Measurements from ENCODE around the gene SSH2.
A peak's percentile ranks its signal among the peaks of the same experiment; 100 is the strongest.

The SSH2 gene

GRCh38 chr17:29664743-29665480 is 265.1 kb downstream of the SSH2 start:
- Histone ChIP-seq H3K4me3 (ENCODE audit: low read depth, low read length) (no peak overlapping the region), H3K27ac (ENCODE audit: extremely low read depth, low read depth, low read length) (no peak overlapping the region), H3K36me3 (ENCODE audit: control insufficient read depth in 2 of 2, insufficient read depth in 1 of 2, low read length in 2 of 2) (peaks cover 23 to 27% of the 10 kb centered on the region in 2 experiments), H3K4me1 (ENCODE audit: control insufficient read depth, insufficient read depth, low read length) (no peaks in the 10 kb centered on the region), H3K9me3 (ENCODE audit: control insufficient read depth, insufficient read depth, low read depth, low read length) (no peaks in the 10 kb centered on the region)
- POLR2A ChIA-PET = no interaction called here
- CTCF ChIA-PET = interaction anchor here (1.5 kb wide), 1 partner anchor 25 kb away, joined by 6 read pairs; no protein-coding TSS in a partner anchor
- no peak for TF ChIP-seq ZNF248 (tag by site-specific recombination; IDR thresholded peaks at IDR 0.05)
- peak; percentile 73 for TF ChIP-seq SCRT2 (tag by site-specific recombination; IDR thresholded peaks at IDR 0.05)
- TF ChIP-seq ZNF223 (tag by site-specific recombination; IDR thresholded peaks at IDR 0.05) = no peak
- TF ChIP-seq, protein P1, sequence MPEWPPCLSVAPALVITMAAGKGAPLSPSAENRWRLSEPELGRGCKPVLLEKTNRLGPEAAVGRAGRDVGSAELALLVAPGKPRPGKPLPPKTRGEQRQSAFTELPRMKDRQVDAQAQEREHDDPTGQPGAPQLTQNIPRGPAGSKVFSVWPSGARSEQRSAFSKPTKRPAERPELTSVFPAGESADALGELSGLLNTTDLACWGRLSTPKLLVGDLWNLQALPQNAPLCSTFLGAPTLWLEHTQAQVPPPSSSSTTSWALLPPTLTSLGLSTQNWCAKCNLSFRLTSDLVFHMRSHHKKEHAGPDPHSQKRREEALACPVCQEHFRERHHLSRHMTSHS (tag by site-specific recombination; IDR thresholded peaks at IDR 0.05) = no peak
- TF ChIP-seq GLI2 (tag by site-specific recombination; IDR thresholded peaks at IDR 0.05; ENCODE audit: borderline replicate concordance, low read depth) = no peak
- no peak for TF ChIP-seq ZNF416 (tag by site-specific recombination; IDR thresholded peaks at IDR 0.05)

GRCh38 chr17:29663155-29663554 is 266.9 kb downstream of the SSH2 start:
- Histone ChIP-seq H3K27ac (ENCODE audit: extremely low read depth, low read depth, low read length) (no peak overlapping the region), H3K36me3 (ENCODE audit: control insufficient read depth in 2 of 2, insufficient read depth in 1 of 2, low read length in 2 of 2) (peaks cover 15 to 23% of the 10 kb centered on the region in 2 experiments), H3K9me3 (ENCODE audit: control insufficient read depth, insufficient read depth, low read depth, low read length) (no peaks in the 10 kb centered on the region), H3K4me1 (ENCODE audit: control insufficient read depth, insufficient read depth, low read length) (no peaks in the 10 kb centered on the region), H3K4me3 (ENCODE audit: low read depth, low read length) (no peak overlapping the region)
- ChIA-PET CTCF (interaction anchor here (0.6 to 1.7 kb wide), 4 partner anchors 8 to 116 kb away, joined by 3 to 5 read pairs (median 4); no protein-coding TSS in a partner anchor), POLR2A (interaction anchor here (0.6 kb wide), 1 partner anchor 144 kb away, joined by 6 read pairs; no protein-coding TSS in a partner anchor)
- TF ChIP-seq ZNF629 (tag by site-specific recombination; IDR thresholded peaks at IDR 0.05) (no peak), ZNF169 (tag by site-specific recombination; IDR thresholded peaks at IDR 0.05) (no peak), ZNF423 (tag by site-specific recombination; IDR thresholded peaks at IDR 0.05) (no peak), ZNF155 (tag by site-specific recombination; IDR thresholded peaks at IDR 0.05) (no peak), ZNF776 (tag by site-specific recombination; IDR thresholded peaks at IDR 0.05; ENCODE audit: borderline replicate concordance) (no peak), ZNF311 (tag by site-specific recombination; IDR thresholded peaks at IDR 0.05; ENCODE audit: borderline replicate concordance) (no peak), WT1 (tag by site-specific recombination; IDR thresholded peaks at IDR 0.05) (peak; percentile 42; the same call in 1 of the 2 replicates)
- TF ChIP-seq, protein P2, sequence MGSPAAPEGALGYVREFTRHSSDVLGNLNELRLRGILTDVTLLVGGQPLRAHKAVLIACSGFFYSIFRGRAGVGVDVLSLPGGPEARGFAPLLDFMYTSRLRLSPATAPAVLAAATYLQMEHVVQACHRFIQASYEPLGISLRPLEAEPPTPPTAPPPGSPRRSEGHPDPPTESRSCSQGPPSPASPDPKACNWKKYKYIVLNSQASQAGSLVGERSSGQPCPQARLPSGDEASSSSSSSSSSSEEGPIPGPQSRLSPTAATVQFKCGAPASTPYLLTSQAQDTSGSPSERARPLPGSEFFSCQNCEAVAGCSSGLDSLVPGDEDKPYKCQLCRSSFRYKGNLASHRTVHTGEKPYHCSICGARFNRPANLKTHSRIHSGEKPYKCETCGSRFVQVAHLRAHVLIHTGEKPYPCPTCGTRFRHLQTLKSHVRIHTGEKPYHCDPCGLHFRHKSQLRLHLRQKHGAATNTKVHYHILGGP (tag by site-specific recombination; IDR thresholded peaks at IDR 0.05) = no peak

DNA sequence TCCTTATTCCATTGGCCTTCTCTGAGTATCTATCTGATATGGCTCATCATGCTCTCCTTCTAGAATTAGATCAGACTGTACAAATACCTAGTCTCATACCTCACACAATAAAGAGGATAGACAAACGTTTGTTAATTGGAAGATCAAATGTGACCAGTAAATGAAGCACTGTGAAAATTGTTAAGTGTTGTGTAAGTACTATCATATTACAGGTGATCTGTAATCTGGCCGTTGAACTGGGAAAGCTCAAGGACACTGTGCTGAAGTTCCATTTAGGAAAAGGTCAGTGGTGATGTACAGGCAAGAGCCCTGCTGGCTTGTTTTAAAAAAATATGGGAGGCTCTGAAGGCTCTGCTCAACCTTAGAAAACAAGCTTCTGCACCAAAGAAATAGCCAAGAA is 268.8 kb downstream of the SSH2 start:
- Histone ChIP-seq H3K4me3 (ENCODE audit: low read depth, low read length) (no peak overlapping the region), H3K36me3 (ENCODE audit: control insufficient read depth in 2 of 2, insufficient read depth in 1 of 2, low read length in 2 of 2) (peaks cover 7 to 14% of the 10 kb centered on the region in 2 experiments; a peak in 2 of 3 replicates), H3K4me1 (ENCODE audit: control insufficient read depth, insufficient read depth, low read length) (no peaks in the 10 kb centered on the region), H3K27ac (ENCODE audit: extremely low read depth, low read depth, low read length) (no peak overlapping the region), H3K9me3 (ENCODE audit: control insufficient read depth, insufficient read depth, low read depth, low read length) (no peaks in the 10 kb centered on the region)
- POLR2A ChIA-PET = interaction anchor here (0.9 kb wide), 1 partner anchor 83 kb away, joined by 3 read pairs; no protein-coding TSS in a partner anchor
- CTCF ChIA-PET = no interaction called here
- no peak for TF ChIP-seq ZNF585B (tag by site-specific recombination; IDR thresholded peaks at IDR 0.05)
- TF ChIP-seq ZFP37 (tag by site-specific recombination; IDR thresholded peaks at IDR 0.05) = no peak
- TF ChIP-seq MZF1 (tag by site-specific recombination; IDR thresholded peaks at IDR 0.05; ENCODE audit: borderline replicate concordance) = no peak
- no peak for TF ChIP-seq ATF2 (tag by site-specific recombination; IDR thresholded peaks at IDR 0.05; ENCODE audit: low read depth)
- no peak for TF ChIP-seq ZNF174 (tag by site-specific recombination; IDR thresholded peaks at IDR 0.05)
- TF ChIP-seq ZNF26 (tag by site-specific recombination; IDR thresholded peaks at IDR 0.05) = no peak
- TF ChIP-seq KLF8 (tag by site-specific recombination; IDR thresholded peaks at IDR 0.05) = no peak
- TF ChIP-seq ZNF596 (tag by site-specific recombination; IDR thresholded peaks at IDR 0.05) = no peak
- no peak for TF ChIP-seq BCL11B (tag by site-specific recombination; IDR thresholded peaks at IDR 0.05; ENCODE audit: low read depth)
- TF ChIP-seq ZNF623 (tag by site-specific recombination; IDR thresholded peaks at IDR 0.05) = no peak
- TF ChIP-seq SCRT1 (tag by site-specific recombination; IDR thresholded peaks at IDR 0.05; ENCODE audit: borderline replicate concordance) = no peak
- no peak for TF ChIP-seq ZNF416 (tag by site-specific recombination; IDR thresholded peaks at IDR 0.05)

All from HEK293 (cell line).